ENCODE data around the gene EPB41L1. TPM values are rescaled to one million over a fixed set of nuclear protein-coding genes. Genes with fewer than 3 reads are reported as not detected.

The EPB41L1 gene
- polyA plus RNA-seq, 1 donor from 2014 or later: 38.2 TPM

- Histone ChIP-seq H3K4me3 (ENCODE audit: low read length) (no peak overlapping the region), H2AFZ (ENCODE audit: low read depth, low read length) (no peak overlapping the region), H3F3A (ENCODE audit: insufficient read depth, low read length, poor library complexity, severe bottlenecking) (no peaks in the 10 kb centered on the region), H3K36me3 (ENCODE audit: insufficient read depth, low read length) (peaks cover 8% of the 10 kb centered on the region), H4K20me1 (ENCODE audit: insufficient read depth) (no peaks in the 10 kb centered on the region), H3K79me2 (replicated peaks; ENCODE audit: insufficient read depth, low read length) (no peaks in the 10 kb centered on the region), H3K4me2 (ENCODE audit: low read length) (no peak overlapping the region), H3K9me2 (ENCODE audit: insufficient read depth, low read length) (no peaks in the 10 kb centered on the region), H3K9me3 (ENCODE audit: low read length) (no peaks in the 10 kb centered on the region), H3K27me3 (ENCODE audit: insufficient read depth, low read depth, low read length) (no peaks in the 10 kb centered on the region), H3K9ac (ENCODE audit: low read length) (no peak overlapping the region), H3K27ac (ENCODE audit: low read length) (no peak overlapping the region)
- TF ChIP-seq MXI1 (conservative IDR thresholded peaks at IDR 0.05; ENCODE audit: poor library complexity, severe bottlenecking): no peak
Measured at GRCh38 chr20:36184816-36185776, 30.6 kb downstream of the EPB41L1 start.

- no peak overlapping the region for H2AFZ ChIP-seq (ENCODE audit: low read depth, low read length)
- no peaks in the 10 kb centered on the region for H3K79me2 ChIP-seq (replicated peaks; ENCODE audit: insufficient read depth, low read length)
- H3K4me3 ChIP-seq (ENCODE audit: low read length): no peak overlapping the region
- no peaks in the 10 kb centered on the region for H3F3A ChIP-seq (ENCODE audit: insufficient read depth, low read length, poor library complexity, severe bottlenecking)
- H3K4me2 ChIP-seq (ENCODE audit: low read length): no peak overlapping the region
- H3K27ac ChIP-seq (ENCODE audit: low read length): no peak overlapping the region
- H3K9me3 ChIP-seq (ENCODE audit: low read length): no peaks in the 10 kb centered on the region
- H3K27me3 ChIP-seq (ENCODE audit: insufficient read depth, low read depth, low read length): no peaks in the 10 kb centered on the region
- H3K9me2 ChIP-seq (ENCODE audit: insufficient read depth, low read length): no peaks in the 10 kb centered on the region
- no peak overlapping the region for H3K9ac ChIP-seq (ENCODE audit: low read length)
- no peaks in the 10 kb centered on the region for H4K20me1 ChIP-seq (ENCODE audit: insufficient read depth)
- TF ChIP-seq MXI1 (conservative IDR thresholded peaks at IDR 0.05; ENCODE audit: poor library complexity, severe bottlenecking): no peak
- TF ChIP-seq RAD21 (conservative IDR thresholded peaks at IDR 0.05): no peak
- TF ChIP-seq REST (IDR thresholded peaks at IDR 0.05; ENCODE audit: borderline replicate concordance): no peak
- TF ChIP-seq EZH2 (IDR thresholded peaks at IDR 0.05; ENCODE audit: borderline replicate concordance, insufficient read depth, low read length, poor library complexity, severe bottlenecking): no peak
- TF ChIP-seq EP300 (conservative IDR thresholded peaks at IDR 0.05; ENCODE audit: poor library complexity, severe bottlenecking): no peak
- no peak for TF ChIP-seq CTCF (IDR thresholded peaks at IDR 0.05; ENCODE audit: poor library complexity, severe bottlenecking)
- no peak for TF ChIP-seq SMC3 (conservative IDR thresholded peaks at IDR 0.05; ENCODE audit: poor library complexity)
- TF ChIP-seq POLR2AphosphoS5 (IDR thresholded peaks at IDR 0.05): no peak
- TF ChIP-seq TAF1 (IDR thresholded peaks at IDR 0.05; ENCODE audit: low read depth): no peak
- peaks cover 20% of the 10 kb centered on the region for H3K36me3 ChIP-seq (ENCODE audit: insufficient read depth, low read length)
Measured at GRCh38 chr20:36193977-36194712, 39.6 kb downstream of the EPB41L1 start.
